NCI-H345 treated with DMSO at 0.1 percent for 48 hours (cell line): ENCODE data around the gene TSPAN5.
A peak's percentile ranks its signal among the peaks of the same experiment; 100 is the strongest.

Experiments
- DNase-seq: peaks from one replicate; lab custom pipeline; 2025; ENCODE audit not compliant: unreplicated experiment; lab: John Stamatoyannopoulos, UW

Gene TSPAN5

GRCh38 chr4:98646422-98646821, 12.0 kb downstream of the TSPAN5 start:
- DNase-seq, result no peak

GRCh38 chr4:98645527-98645926, 12.9 kb downstream of the TSPAN5 start:
- no peak for DNase-seq

- no peak for DNase-seq
Observed at GRCh38 chr4:98643755-98644154, 14.7 kb downstream of the TSPAN5 start.

- DNase-seq, result no peak
Observed at GRCh38 chr4:98642991-98643426, 15.4 kb downstream of the TSPAN5 start.

GRCh38 chr4:98641906-98642668, 16.3 kb downstream of the TSPAN5 start:
- no peak for DNase-seq

- DNase-seq, result no peak
Observed at GRCh38 chr4:98641376-98641775, 17.0 kb downstream of the TSPAN5 start.

GRCh38 chr4:98639523-98639922, 18.9 kb downstream of the TSPAN5 start:
- DNase-seq, result no peak

GRCh38 chr4:98639108-98639507, 19.3 kb downstream of the TSPAN5 start:
- no peak for DNase-seq

GRCh38 chr4:98638661-98639060, 19.8 kb downstream of the TSPAN5 start:
- DNase-seq, result peak; percentile 33

GRCh38 chr4:98634061-98634460, 24.4 kb downstream of the TSPAN5 start:
- no peak for DNase-seq

- no peak for DNase-seq
Observed at GRCh38 chr4:98633159-98633558, 25.3 kb downstream of the TSPAN5 start.

GRCh38 chr4:98632258-98632657, 26.2 kb downstream of the TSPAN5 start:
- DNase-seq, result no peak

GRCh38 chr4:98631506-98631905, 26.9 kb downstream of the TSPAN5 start:
- DNase-seq, result no peak

- no peak for DNase-seq
Observed at GRCh38 chr4:98630737-98631454, 27.5 kb downstream of the TSPAN5 start.

- no peak for DNase-seq
Observed at GRCh38 chr4:98627531-98628257, 30.7 kb downstream of the TSPAN5 start.

- DNase-seq, result no peak
Observed at GRCh38 chr4:98626350-98626749, 32.1 kb downstream of the TSPAN5 start.

GRCh38 chr4:98625920-98626319, 32.5 kb downstream of the TSPAN5 start:
- no peak for DNase-seq

- no peak for DNase-seq
Observed at GRCh38 chr4:98625399-98625798, 33.0 kb downstream of the TSPAN5 start.

- no peak for DNase-seq
Observed at GRCh38 chr4:98624642-98625041, 33.8 kb downstream of the TSPAN5 start.

GRCh38 chr4:98624144-98624543, 34.3 kb downstream of the TSPAN5 start:
- no peak for DNase-seq

GRCh38 chr4:98623126-98623802, 35.1 kb downstream of the TSPAN5 start:
- no peak for DNase-seq
